ENCODE data around the gene SUSD1.

DNA sequence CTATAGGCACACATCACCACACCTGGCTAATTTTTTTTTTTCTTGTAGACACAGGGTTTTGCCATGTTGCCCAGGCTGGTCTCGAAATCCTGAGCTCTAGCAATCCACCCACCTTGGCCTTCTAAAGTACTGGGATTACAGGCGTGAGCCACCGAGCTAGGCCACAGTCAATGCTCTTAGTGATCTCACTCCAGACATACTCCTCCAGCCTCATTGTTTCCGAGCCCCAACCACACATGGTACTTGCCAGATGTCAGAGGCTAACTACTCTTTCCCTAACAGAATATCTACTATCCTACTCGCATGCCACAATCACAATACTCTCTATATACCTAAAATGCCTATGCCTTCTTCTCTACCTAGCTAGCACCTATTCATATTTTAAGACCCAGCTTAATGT is 17.1 kb downstream of the SUSD1 start:
- TF ChIP-seq CTCF (IDR thresholded peaks at IDR 0.05; ENCODE audit: low read depth, low read length, missing input control) (no peak), EGR1 (IDR thresholded peaks at IDR 0.05; ENCODE audit: low read depth in 2 of 2) (no peak), JUND (IDR thresholded peaks at IDR 0.05) (no peak), RAD21 (IDR thresholded peaks at IDR 0.05) (no peak), SP1 (IDR thresholded peaks at IDR 0.05) (no peak), TAF1 (conservative IDR thresholded peaks at IDR 0.05) (no peak), GABPA (IDR thresholded peaks at IDR 0.05 in 1 of 2, conservative IDR thresholded peaks at IDR 0.05 in 1 of 2) (no peak), MAX (IDR thresholded peaks at IDR 0.05) (no peak), HNF4G (IDR thresholded peaks at IDR 0.05) (no peak), ATF3 (IDR thresholded peaks at IDR 0.05) (no peak), REST (IDR thresholded peaks at IDR 0.05) (no peak), YY1 (IDR thresholded peaks at IDR 0.05) (no peak), RXRA (IDR thresholded peaks at IDR 0.05) (no peak)

Data from liver (tissue), 3 donors.